H1 (cell line): ENCODE data around the gene CTPS2. TPM values are rescaled to one million over a fixed set of nuclear protein-coding genes. Genes with fewer than 3 reads are reported as not detected.

Experiments
- BRCA1 ChIP-seq: IDR thresholded peaks from 2 replicates; pipeline ENCODE4 v1.6.1; 2012; ENCODE audit warnings: low read depth, low read length, improper control_type of control experiment
- JUND ChIP-seq: IDR thresholded peaks from 2 replicates; pipeline ENCODE4 v1.6.1; 2011; ENCODE audit warnings: mild to moderate bottlenecking, improper control_type of control experiment, low read length
- POLR2AphosphoS5 ChIP-seq: IDR thresholded peaks from 2 replicates; pipeline ENCODE4 v1.6.1; 2011; ENCODE audit warnings: low read depth, low read length
- POU5F1 ChIP-seq: IDR thresholded peaks from 2 replicates; pipeline ENCODE4 v1.6.1; 2011; ENCODE audit warnings: low read depth, mild to moderate bottlenecking, low read length, moderate library complexity
- RAD21 ChIP-seq, 2 experiments: IDR thresholded peaks in 1 of 2; conservative IDR thresholded peaks in 1 of 2; 2 replicates each; pipeline ENCODE4 v1.6.1; 2011; ENCODE audit warnings: low read depth in 2 of 2, low read length in 2 of 2, improper control_type of control experiment in 1 of 2, inconsistent platforms in 1 of 2, mild to moderate bottlenecking in 1 of 2, moderate library complexity in 1 of 2
- SIN3A ChIP-seq, 2 experiments: IDR thresholded peaks in 1 of 2; conservative IDR thresholded peaks in 1 of 2; 2 replicates each; pipeline ENCODE4 v1.6.1; 2011 to 2012; ENCODE audit warnings: low read length in 2 of 2, improper control_type of control experiment in 1 of 2, low read depth in 1 of 2, mild to moderate bottlenecking in 1 of 2
- SIRT6 ChIP-seq: IDR thresholded peaks from one replicate; pipeline ENCODE4 v1.7.1; 2012; ENCODE audit warnings: low read length, inconsistent platforms
- SUZ12 ChIP-seq: fragments of 200-600 bp; sonication (generic); IDR thresholded peaks from 2 replicates; pipeline ENCODE4 v1.6.1; 2012; ENCODE audit warnings: mild to moderate bottlenecking, inconsistent platforms, low read length, moderate library complexity, mixed read lengths
- TAF1 ChIP-seq: IDR thresholded peaks from 2 replicates; pipeline ENCODE4 v1.6.1; 2011; ENCODE audit warnings: mild to moderate bottlenecking, low read depth, low read length
- ZNF274 ChIP-seq: IDR thresholded peaks from 2 replicates; pipeline ENCODE4 v1.7.0; 2012; ENCODE audit warnings: low read length, borderline replicate concordance; ENCODE audit errors: extremely low read depth
- polyA plus RNA-seq, 7 experiments: library from polyadenylated mRNA; depleted of rRNA in 3 of 7; stranded (reverse) in 5 of 7; unstranded in 2 of 7; fragments of >200 nt in 5 of 7; fragments of 200-250 nt in 2 of 7; gene quantifications; 1 replicate in 5 of 7; 2 replicates in 1 of 7; 4 replicates in 1 of 7; pipeline versions ENCODE4 v1.2.1 to v1.2.3, GENCODE V29; 2011 to 2013; ENCODE audit warnings: missing spikeins in 2 of 7, mixed read lengths in 2 of 7
- total RNA-seq: library from RNA; stranded (reverse); fragmentation: NEBNext Ultra II Directional; extraction: Animal tissue kit (Norgen Biotek cat#: 25700); gene quantifications from 2 replicates; pipeline ENCODE4 v1.2.1, GENCODE V29; 2021

The CTPS2 gene
- total and polyA plus RNA-seq, 2 of the 8 experiments (the other 6 are each of a cell fraction or from before 2014, with no cell fraction given), result 17.1 to 34.0 TPM

DNA sequence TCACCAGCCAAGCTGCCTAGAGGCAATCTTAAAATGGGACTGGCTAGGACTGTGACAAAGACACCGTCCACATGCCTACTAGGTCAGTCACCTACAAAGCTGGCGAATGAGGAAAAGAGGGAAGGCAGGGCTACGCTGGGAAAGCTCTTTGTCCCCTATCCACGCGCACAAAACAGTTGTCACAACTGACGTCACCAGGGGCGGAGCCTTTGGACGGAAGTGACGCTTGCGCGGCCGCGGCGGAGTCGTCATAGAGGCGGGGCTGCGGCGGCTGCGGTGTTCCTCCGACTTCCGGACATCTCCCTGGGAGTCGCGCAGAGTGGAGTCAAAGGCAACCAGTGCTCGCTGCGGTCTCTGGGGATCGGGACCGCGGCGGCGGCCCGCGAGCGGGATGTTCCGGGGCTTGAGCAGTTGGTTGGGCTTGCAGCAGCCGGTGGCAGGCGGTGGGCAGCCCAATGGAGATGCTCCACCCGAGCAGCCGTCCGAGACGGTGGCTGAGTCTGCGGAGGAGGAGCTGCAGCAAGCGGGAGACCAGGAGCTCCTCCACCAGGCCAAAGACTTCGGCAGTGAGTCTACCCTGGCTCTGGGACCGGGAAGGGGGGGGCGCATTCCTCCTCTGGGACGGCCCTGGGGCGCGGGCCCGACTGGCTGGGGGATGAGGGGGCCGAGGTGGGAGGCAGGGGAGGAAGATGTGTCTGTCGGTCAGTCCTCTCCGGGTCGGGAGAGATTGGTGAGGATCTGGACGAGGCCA is 7.0 kb upstream of the CTPS2 start, which contains the start of gene SYAP1 (continued):
- TF ChIP-seq SIRT6, result no peak
- no peak for TF ChIP-seq SUZ12
- no peak for TF ChIP-seq POU5F1
- no peak for TF ChIP-seq BRCA1
- peak in 1 of 2 experiments; percentile 75; a peak in 1 of 4 replicates for TF ChIP-seq SIN3A (conservative IDR thresholded peaks at IDR 0.05 in 1 of 2, IDR thresholded peaks at IDR 0.05 in 1 of 2; ENCODE audit: low read depth in 1 of 2, low read length in 2 of 2)
- peak; percentile 96 for TF ChIP-seq TAF1
- TF ChIP-seq RAD21 (IDR thresholded peaks at IDR 0.05 in 1 of 2, conservative IDR thresholded peaks at IDR 0.05 in 1 of 2; ENCODE audit: low read depth in 2 of 2, low read length in 2 of 2), result no peak
- TF ChIP-seq POLR2AphosphoS5, result peak; percentile 99
- TF ChIP-seq JUND, result peak; percentile 67; the same call in 1 of the 2 replicates
- TF ChIP-seq ZNF274, result no peak
